ENCODE measurements around the gene MIAT. TPM values are rescaled to one million over a fixed set of nuclear protein-coding genes. Genes with fewer than 3 reads are reported as not detected.

Gene MIAT
- total and polyA plus RNA-seq, 9 of the 15 experiments (the other 6 are each of a cell fraction or from before 2014, with no cell fraction given), result 0.03 to 0.93 (median 0.34) TPM

DNA sequence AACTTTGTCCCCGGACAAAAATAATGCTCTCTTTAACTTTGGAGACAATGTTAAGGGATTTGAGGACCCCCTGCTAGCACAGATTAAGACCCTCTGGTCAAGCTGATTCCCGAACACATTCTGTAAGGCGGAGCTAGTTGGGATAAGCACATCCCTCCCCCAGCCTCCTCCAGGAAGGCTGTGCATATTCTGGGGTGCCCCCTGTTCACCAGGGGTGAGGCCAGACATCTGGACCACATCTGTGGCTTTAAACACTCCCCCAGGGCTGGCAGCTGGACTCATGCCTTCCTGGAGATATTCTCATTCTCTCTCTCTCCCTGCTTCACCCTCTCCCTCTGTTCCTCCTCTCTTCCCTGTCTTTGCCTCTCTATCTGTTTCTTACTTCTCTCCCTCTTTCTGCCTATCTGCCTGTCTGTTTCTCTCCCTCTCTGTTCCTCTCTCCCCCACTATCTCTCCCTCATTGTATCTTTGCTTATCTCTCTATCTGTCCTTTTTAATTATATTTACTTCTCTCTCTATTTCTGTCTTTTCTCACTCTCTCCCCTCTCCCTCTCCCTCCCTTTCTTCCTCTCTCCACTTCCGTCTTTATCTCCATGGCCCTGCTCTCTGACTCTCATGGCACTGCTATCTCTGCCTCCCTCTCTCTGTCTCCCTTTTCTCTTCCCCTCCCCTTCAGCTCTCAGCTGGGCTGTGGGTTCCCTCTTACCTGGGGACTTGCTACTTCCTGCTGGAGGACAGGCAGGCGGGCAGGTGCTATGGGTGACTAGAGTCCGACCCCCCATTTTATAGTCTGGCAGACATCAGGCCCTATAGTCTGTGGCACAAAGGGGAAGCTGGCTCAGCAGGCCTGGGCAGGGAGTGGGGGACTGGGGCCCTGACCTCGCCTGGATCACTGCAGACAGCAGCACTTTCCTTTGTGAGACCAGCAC lies 39.9 kb upstream of the MIAT start, which contains the start of gene CRYBB1 (continued):
- TF ChIP-seq SMARCA4 (IDR thresholded peaks at IDR 0.05) (peak; percentile 86), NFRKB (IDR thresholded peaks at IDR 0.05; ENCODE audit: low read depth) (peak; percentile 80; the same call in 1 of the 2 replicates), HCFC1 (IDR thresholded peaks at IDR 0.05; ENCODE audit: low read depth, low read length) (no peak), EP400 (IDR thresholded peaks at IDR 0.05) (peak; percentile 29; the same call in 1 of the 2 replicates), MTA1 (IDR thresholded peaks at IDR 0.05; ENCODE audit: borderline replicate concordance) (peak; percentile 45; the same call in 1 of the 2 replicates), GABPA (tag; conservative IDR thresholded peaks at IDR 0.05; ENCODE audit: low read depth) (peak; percentile 16; the same call in 1 of the 2 replicates), BRD9 (IDR thresholded peaks at IDR 0.05; ENCODE audit: low read depth, partially characterized antibody) (peak; percentile 75), SMARCE1 (IDR thresholded peaks at IDR 0.05) (peak; percentile 80; the same call in 1 of the 2 replicates), GABPB1 (CRISPR knock-in tag; IDR thresholded peaks at IDR 0.05) (no peak), TRIM28 (IDR thresholded peaks at IDR 0.05) (peak; percentile 39; the same call in 1 of the 2 replicates), ASH1L (IDR thresholded peaks at IDR 0.05; ENCODE audit: borderline replicate concordance, low read depth, partially characterized antibody) (peak; percentile 61), KHSRP (IDR thresholded peaks at IDR 0.05) (no peak; the same call in 1 of the 2 replicates), ARID1B (IDR thresholded peaks at IDR 0.05) (peak; percentile 84), ARNT (IDR thresholded peaks at IDR 0.05) (peak; percentile 37; a peak in 1 of 4 replicates), SMAD3 (CRISPR knock-in tag; conservative IDR thresholded peaks at IDR 0.05) (no peak), PHF21A (IDR thresholded peaks at IDR 0.05; ENCODE audit: borderline replicate concordance, low read depth) (no peak), KLF10 (CRISPR knock-in tag; IDR thresholded peaks at IDR 0.05) (no peak), ZZZ3 (IDR thresholded peaks at IDR 0.05) (no peak), KAT8 (IDR thresholded peaks at IDR 0.05; ENCODE audit: low read depth) (no peak)
- TF ChIP-seq, protein P1, sequence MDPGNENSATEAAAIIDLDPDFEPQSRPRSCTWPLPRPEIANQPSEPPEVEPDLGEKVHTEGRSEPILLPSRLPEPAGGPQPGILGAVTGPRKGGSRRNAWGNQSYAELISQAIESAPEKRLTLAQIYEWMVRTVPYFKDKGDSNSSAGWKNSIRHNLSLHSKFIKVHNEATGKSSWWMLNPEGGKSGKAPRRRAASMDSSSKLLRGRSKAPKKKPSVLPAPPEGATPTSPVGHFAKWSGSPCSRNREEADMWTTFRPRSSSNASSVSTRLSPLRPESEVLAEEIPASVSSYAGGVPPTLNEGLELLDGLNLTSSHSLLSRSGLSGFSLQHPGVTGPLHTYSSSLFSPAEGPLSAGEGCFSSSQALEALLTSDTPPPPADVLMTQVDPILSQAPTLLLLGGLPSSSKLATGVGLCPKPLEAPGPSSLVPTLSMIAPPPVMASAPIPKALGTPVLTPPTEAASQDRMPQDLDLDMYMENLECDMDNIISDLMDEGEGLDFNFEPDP (CRISPR knock-in tag; IDR thresholded peaks at IDR 0.05), result no peak
- TF ChIP-seq, protein P2, sequence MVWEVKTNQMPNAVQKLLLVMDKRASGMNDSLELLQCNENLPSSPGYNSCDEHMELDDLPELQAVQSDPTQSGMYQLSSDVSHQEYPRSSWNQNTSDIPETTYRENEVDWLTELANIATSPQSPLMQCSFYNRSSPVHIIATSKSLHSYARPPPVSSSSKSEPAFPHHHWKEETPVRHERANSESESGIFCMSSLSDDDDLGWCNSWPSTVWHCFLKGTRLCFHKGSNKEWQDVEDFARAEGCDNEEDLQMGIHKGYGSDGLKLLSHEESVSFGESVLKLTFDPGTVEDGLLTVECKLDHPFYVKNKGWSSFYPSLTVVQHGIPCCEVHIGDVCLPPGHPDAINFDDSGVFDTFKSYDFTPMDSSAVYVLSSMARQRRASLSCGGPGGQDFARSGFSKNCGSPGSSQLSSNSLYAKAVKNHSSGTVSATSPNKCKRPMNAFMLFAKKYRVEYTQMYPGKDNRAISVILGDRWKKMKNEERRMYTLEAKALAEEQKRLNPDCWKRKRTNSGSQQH (CRISPR knock-in tag; IDR thresholded peaks at IDR 0.05), result peak; percentile 79
- TF ChIP-seq, protein P3, sequence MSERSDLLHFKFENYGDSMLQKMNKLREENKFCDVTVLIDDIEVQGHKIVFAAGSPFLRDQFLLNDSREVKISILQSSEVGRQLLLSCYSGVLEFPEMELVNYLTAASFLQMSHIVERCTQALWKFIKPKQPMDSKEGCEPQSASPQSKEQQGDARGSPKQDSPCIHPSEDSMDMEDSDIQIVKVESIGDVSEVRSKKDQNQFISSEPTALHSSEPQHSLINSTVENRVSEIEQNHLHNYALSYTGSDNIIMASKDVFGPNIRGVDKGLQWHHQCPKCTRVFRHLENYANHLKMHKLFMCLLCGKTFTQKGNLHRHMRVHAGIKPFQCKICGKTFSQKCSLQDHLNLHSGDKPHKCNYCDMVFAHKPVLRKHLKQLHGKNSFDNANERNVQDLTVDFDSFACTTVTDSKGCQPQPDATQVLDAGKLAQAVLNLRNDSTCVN (CRISPR knock-in tag; IDR thresholded peaks at IDR 0.05), result peak; percentile 81; the same call in 1 of the 2 replicates
- TF ChIP-seq, protein P4, sequence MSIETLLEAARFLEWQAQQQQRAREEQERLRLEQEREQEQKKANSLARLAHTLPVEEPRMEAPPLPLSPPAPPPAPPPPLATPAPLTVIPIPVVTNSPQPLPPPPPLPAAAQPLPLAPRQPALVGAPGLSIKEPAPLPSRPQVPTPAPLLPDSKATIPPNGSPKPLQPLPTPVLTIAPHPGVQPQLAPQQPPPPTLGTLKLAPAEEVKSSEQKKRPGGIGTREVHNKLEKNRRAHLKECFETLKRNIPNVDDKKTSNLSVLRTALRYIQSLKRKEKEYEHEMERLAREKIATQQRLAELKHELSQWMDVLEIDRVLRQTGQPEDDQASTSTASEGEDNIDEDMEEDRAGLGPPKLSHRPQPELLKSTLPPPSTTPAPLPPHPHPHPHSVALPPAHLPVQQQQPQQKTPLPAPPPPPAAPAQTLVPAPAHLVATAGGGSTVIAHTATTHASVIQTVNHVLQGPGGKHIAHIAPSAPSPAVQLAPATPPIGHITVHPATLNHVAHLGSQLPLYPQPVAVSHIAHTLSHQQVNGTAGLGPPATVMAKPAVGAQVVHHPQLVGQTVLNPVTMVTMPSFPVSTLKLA (conservative IDR thresholded peaks at IDR 0.05), result peak in 1 of 2 experiments; percentile 23; a peak in 1 of 4 replicates
- TF ChIP-seq, protein P5, sequence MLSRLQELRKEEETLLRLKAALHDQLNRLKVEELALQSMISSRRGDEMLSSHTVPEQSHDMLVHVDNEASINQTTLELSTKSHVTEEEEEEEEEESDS (CRISPR knock-in tag; IDR thresholded peaks at IDR 0.05), result no peak
